ENCODE results near the gene GLIS2.

GLIS2 gene

DNA sequence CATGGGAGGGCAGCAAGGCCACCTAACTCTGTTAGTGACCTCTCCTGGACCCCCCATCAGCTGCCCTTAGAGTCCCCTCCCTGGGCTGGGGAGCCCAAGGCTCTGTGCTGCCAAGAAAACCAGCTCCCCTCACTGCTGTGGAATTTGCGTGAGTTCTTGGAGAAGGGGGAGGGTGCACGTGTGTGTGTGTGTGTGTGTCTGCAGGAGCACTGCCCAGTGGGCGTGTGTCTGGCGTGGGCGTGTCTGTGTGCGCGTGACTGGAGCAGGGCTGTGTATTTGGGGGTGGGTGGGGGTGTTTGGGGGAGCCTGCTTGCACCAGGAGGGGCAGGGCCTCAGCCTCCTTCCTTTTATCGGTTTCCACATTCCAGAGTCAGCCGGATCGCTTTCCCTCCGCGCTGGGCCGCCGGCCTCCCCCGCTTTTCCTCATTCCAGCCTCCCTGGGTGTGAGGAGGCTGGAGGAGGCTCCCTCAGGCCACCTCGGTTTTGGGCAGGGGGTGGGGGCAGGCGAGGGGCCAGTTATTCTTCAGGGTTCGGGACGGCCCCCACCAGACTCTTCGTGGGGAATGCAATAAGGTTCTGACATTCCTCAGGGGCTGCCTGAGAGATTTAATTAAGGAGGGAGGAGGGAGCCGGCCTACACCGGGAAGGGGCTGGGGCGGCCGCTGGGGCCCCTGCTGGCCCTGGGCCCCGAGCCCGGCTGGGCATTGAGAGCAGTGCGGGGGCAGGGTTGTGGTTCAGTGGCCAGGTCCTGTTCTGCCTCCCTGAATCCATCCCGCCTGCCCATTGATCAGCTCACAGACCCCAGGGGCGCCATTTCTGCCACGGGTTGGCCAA, 58.3 kb downstream of the GLIS2 start:
- ChIA-PET CTCF (interaction anchor here (1.3 to 2.6 kb wide), 3 partner anchors 15 to 120 kb away, joined by 5 to 14 read pairs (median 7); no protein-coding TSS in a partner anchor), POLR2A (no interaction called here)
- TF ChIP-seq, protein P1, sequence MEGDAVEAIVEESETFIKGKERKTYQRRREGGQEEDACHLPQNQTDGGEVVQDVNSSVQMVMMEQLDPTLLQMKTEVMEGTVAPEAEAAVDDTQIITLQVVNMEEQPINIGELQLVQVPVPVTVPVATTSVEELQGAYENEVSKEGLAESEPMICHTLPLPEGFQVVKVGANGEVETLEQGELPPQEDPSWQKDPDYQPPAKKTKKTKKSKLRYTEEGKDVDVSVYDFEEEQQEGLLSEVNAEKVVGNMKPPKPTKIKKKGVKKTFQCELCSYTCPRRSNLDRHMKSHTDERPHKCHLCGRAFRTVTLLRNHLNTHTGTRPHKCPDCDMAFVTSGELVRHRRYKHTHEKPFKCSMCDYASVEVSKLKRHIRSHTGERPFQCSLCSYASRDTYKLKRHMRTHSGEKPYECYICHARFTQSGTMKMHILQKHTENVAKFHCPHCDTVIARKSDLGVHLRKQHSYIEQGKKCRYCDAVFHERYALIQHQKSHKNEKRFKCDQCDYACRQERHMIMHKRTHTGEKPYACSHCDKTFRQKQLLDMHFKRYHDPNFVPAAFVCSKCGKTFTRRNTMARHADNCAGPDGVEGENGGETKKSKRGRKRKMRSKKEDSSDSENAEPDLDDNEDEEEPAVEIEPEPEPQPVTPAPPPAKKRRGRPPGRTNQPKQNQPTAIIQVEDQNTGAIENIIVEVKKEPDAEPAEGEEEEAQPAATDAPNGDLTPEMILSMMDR (IDR thresholded peaks at IDR 0.05; ENCODE audit: control extremely low read depth, extremely low read depth, low read depth, missing control alignments): no peak
- DNase-seq (ENCODE audit: extremely low spot score): no peak

DNA sequence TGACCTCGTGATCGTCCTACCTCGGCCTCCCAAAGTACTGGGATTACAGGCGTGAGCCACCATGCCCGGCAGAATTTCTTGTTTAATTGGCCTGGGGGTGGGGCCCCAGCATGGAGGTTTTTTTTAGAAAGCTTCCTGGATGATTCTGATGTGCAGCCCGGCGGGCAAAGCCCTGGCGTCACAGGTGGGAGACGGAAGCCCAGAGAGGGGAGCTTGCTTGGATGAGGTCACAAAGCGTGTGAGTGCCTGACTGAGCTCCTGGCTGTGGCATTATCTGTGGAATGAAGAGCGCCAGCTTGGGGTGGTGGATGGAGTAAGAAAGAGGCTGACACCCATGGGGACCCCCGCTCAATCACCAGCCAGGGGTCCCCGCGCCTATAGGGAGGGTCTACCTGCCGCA, 59.9 kb downstream of the GLIS2 start:
- CTCF ChIA-PET: interaction anchor here (1.3 to 2.6 kb wide), 2 partner anchors 17 to 26 kb away, joined by 5 to 14 read pairs; no protein-coding TSS in a partner anchor
- POLR2A ChIA-PET: no interaction called here
- TF ChIP-seq, protein P1 (IDR thresholded peaks at IDR 0.05; ENCODE audit: control extremely low read depth, extremely low read depth, low read depth, missing control alignments): no peak
- no peak for DNase-seq (ENCODE audit: extremely low spot score)

DNA sequence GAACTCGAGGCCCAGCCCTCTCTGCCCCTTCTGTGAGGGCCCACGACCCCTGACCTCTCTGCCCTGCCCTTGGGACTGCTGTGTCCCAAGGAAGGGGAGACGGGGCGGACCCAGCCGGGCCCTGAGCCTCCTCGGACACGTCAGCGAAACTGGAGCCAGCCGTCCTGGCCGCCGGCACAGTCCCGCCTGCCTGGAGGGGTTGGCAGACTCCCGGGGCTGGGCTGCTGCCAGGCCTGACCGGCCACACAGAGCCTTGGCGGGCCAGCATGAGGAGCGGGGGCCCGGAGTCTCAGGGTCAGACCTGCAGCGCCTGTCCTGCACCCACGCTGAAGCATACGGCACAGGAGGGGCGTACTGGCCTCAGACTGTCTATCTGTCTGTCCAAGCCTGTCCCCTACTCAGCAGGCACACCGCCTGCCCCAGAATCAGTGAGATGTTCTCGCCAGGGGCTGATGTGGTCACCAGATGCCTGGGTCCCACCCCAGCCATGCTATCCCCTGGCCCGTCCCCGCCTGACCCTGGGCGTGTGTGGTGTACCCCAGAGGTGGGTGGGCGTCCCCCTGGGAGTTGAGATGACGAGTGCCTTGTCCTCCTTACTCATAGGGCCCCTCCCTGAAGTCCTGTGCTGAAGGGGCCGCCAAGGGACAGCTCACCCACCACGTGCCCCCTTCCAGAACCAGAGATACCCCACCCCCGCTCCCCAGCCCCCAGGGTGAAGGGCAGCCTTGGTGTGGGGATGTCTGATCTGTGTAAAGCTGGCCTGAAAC, 60.4 kb downstream of the GLIS2 start:
- ChIA-PET CTCF (interaction anchor here (2.6 kb wide), 1 partner anchor 26 kb away, joined by 14 read pairs; no protein-coding TSS in a partner anchor), POLR2A (no interaction called here)
- DNase-seq (ENCODE audit: extremely low spot score): no peak
- TF ChIP-seq, protein P1 (IDR thresholded peaks at IDR 0.05; ENCODE audit: control extremely low read depth, extremely low read depth, low read depth, missing control alignments): no peak

DNA sequence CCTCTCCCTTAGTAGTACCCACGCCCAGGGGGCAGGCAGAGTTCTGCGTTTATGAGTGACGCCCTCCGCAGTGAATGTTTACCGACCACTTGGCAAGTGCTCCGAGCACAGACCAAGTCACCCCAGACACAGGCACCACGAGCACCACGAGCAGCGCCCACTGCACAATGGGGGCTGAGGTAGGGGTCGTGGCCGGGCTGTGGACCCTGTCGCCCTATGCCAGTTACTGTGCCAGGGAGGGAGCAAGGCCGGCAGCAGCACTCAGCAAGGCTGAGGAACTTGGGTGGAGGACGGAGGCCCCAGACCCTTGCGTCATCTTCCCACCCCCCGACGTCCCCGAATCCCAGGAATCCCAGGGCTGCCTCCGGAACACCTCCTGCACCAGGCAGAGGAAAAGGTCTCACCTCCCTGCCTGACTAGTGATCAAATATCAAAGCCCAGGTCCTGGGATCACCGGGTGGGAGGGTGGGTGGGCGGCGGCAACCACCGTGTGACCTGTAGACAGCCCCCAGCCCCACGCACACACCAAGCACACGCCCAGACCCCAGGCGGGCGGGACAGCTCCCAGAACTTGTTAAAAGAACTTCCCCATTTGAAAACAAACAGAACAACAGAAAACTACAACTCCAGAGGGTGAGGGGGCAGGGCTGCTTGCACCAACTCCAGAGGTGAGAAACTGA, 61.2 kb downstream of the GLIS2 start:
- TF ChIP-seq, protein P1 (IDR thresholded peaks at IDR 0.05; ENCODE audit: control extremely low read depth, extremely low read depth, low read depth, missing control alignments): no peak
- CTCF ChIA-PET: interaction anchor here (2.1 to 2.6 kb wide), 3 partner anchors 19 to 26 kb away, joined by 4 to 14 read pairs (median 9); no protein-coding TSS in a partner anchor
- DNase-seq (ENCODE audit: extremely low spot score): no peak
- POLR2A ChIA-PET: no interaction called here

DNA sequence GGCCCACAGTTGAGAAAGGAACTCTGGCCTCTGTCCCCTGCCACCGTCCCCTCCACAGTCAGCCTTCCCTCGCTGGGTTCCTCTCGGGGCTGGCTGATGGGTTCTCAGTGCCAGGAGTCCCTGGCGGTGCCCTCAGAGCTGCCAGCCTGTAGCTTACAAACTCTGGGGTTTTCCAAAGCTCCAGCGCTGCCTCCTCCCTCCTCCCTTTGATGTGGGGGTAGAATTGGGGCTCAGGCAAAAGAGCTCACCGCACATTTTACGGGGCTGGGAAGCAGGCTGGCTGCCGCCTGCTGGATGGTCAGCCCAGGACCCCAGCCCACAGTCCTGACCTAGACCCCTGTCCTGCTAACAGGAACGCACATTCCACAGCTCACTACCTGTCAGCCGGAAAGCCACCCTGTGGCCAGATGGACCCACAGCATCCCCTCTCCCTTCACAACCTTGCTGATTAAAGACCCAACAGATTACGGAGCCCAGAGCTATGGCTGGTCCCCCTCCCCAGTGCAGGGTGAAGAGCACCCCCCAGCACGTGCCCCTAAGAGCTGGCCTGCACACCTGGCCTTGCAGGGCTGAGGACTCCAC, 61.8 kb downstream of the GLIS2 start:
- POLR2A ChIA-PET: interaction anchor here (0.5 kb wide), 1 partner anchor 26 kb away, joined by 4 read pairs; no protein-coding TSS in a partner anchor
- no peak for DNase-seq (ENCODE audit: extremely low spot score)
- TF ChIP-seq, protein P1 (IDR thresholded peaks at IDR 0.05; ENCODE audit: control extremely low read depth, extremely low read depth, low read depth, missing control alignments): no peak
- CTCF ChIA-PET: interaction anchor here (1.0 to 2.4 kb wide), 4 partner anchors 13 to 25 kb away, joined by 3 to 9 read pairs (median 5); no protein-coding TSS in a partner anchor
